H1 (cell line): ENCODE results near the gene VEZT. TPM values are rescaled to one million over a fixed set of nuclear protein-coding genes. Genes with fewer than 3 reads are reported as not detected.

ENCODE experiments used
- EZH2 ChIP-seq: fragments of 200-600 bp; sonication (generic); IDR thresholded peaks from 2 replicates; pipeline ENCODE4 v1.7.1; 2012; ENCODE audit warnings: low read depth, mild to moderate bottlenecking, moderate library complexity, low read length, inconsistent platforms; ENCODE audit not compliant: severe bottlenecking
- JUND ChIP-seq: IDR thresholded peaks from 2 replicates; pipeline ENCODE4 v1.6.1; 2011; ENCODE audit warnings: mild to moderate bottlenecking, improper control_type of control experiment, low read length
- ZNF274 ChIP-seq: IDR thresholded peaks from 2 replicates; pipeline ENCODE4 v1.7.0; 2012; ENCODE audit warnings: low read length, borderline replicate concordance; ENCODE audit errors: extremely low read depth
- polyA plus RNA-seq, 7 experiments: library from polyadenylated mRNA; depleted of rRNA in 3 of 7; stranded (reverse) in 5 of 7; unstranded in 2 of 7; fragments of >200 nt in 5 of 7; fragments of 200-250 nt in 2 of 7; gene quantifications; 1 replicate in 5 of 7; 2 replicates in 1 of 7; 4 replicates in 1 of 7; pipeline versions ENCODE4 v1.2.1 to v1.2.3, GENCODE V29; 2011 to 2013; ENCODE audit warnings: missing spikeins in 2 of 7, mixed read lengths in 2 of 7
- total RNA-seq: library from RNA; stranded (reverse); fragmentation: NEBNext Ultra II Directional; extraction: Animal tissue kit (Norgen Biotek cat#: 25700); gene quantifications from 2 replicates; pipeline ENCODE4 v1.2.1, GENCODE V29; 2021
- TF ChIP-seq, protein P1 (sequence below): fragments of 300-600 bp; sonication (generic); IDR thresholded peaks from 2 replicates; pipeline ENCODE4 v1.7.1; 2012; ENCODE audit warnings: low read length, moderate library complexity, mild to moderate bottlenecking, inconsistent platforms; ENCODE audit not compliant: insufficient replicate concordance
- TF ChIP-seq, protein P2 (sequence below): IDR thresholded peaks from 2 replicates; pipeline ENCODE4 v1.6.1; 2011; ENCODE audit warnings: low read depth, mild to moderate bottlenecking, low read length; ENCODE audit not compliant: insufficient read depth

The VEZT gene
- total and polyA plus RNA-seq, 2 of the 8 experiments (the other 6 are each of a cell fraction or from before 2014, with no cell fraction given), result 44.0 to 56.1 TPM

DNA sequence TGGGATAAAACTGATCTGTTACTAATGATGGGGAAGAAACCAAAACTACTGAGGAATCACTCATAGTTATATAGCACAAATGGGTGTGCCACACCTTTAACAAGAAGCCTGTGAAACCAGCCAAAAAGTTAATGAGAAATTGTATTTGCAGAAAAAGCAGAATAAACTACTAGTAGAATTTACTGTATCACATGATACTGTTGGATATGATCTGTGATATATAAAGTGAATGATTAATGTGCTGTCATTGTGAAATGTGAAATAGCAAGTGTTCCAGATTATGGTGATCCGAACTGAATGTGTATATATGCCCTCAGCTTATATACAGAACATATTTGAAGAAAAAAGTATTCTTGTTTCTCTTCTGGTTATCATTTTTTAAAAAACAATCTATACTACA is 30.5 kb downstream of the VEZT start (continued):
- TF ChIP-seq, protein P1, sequence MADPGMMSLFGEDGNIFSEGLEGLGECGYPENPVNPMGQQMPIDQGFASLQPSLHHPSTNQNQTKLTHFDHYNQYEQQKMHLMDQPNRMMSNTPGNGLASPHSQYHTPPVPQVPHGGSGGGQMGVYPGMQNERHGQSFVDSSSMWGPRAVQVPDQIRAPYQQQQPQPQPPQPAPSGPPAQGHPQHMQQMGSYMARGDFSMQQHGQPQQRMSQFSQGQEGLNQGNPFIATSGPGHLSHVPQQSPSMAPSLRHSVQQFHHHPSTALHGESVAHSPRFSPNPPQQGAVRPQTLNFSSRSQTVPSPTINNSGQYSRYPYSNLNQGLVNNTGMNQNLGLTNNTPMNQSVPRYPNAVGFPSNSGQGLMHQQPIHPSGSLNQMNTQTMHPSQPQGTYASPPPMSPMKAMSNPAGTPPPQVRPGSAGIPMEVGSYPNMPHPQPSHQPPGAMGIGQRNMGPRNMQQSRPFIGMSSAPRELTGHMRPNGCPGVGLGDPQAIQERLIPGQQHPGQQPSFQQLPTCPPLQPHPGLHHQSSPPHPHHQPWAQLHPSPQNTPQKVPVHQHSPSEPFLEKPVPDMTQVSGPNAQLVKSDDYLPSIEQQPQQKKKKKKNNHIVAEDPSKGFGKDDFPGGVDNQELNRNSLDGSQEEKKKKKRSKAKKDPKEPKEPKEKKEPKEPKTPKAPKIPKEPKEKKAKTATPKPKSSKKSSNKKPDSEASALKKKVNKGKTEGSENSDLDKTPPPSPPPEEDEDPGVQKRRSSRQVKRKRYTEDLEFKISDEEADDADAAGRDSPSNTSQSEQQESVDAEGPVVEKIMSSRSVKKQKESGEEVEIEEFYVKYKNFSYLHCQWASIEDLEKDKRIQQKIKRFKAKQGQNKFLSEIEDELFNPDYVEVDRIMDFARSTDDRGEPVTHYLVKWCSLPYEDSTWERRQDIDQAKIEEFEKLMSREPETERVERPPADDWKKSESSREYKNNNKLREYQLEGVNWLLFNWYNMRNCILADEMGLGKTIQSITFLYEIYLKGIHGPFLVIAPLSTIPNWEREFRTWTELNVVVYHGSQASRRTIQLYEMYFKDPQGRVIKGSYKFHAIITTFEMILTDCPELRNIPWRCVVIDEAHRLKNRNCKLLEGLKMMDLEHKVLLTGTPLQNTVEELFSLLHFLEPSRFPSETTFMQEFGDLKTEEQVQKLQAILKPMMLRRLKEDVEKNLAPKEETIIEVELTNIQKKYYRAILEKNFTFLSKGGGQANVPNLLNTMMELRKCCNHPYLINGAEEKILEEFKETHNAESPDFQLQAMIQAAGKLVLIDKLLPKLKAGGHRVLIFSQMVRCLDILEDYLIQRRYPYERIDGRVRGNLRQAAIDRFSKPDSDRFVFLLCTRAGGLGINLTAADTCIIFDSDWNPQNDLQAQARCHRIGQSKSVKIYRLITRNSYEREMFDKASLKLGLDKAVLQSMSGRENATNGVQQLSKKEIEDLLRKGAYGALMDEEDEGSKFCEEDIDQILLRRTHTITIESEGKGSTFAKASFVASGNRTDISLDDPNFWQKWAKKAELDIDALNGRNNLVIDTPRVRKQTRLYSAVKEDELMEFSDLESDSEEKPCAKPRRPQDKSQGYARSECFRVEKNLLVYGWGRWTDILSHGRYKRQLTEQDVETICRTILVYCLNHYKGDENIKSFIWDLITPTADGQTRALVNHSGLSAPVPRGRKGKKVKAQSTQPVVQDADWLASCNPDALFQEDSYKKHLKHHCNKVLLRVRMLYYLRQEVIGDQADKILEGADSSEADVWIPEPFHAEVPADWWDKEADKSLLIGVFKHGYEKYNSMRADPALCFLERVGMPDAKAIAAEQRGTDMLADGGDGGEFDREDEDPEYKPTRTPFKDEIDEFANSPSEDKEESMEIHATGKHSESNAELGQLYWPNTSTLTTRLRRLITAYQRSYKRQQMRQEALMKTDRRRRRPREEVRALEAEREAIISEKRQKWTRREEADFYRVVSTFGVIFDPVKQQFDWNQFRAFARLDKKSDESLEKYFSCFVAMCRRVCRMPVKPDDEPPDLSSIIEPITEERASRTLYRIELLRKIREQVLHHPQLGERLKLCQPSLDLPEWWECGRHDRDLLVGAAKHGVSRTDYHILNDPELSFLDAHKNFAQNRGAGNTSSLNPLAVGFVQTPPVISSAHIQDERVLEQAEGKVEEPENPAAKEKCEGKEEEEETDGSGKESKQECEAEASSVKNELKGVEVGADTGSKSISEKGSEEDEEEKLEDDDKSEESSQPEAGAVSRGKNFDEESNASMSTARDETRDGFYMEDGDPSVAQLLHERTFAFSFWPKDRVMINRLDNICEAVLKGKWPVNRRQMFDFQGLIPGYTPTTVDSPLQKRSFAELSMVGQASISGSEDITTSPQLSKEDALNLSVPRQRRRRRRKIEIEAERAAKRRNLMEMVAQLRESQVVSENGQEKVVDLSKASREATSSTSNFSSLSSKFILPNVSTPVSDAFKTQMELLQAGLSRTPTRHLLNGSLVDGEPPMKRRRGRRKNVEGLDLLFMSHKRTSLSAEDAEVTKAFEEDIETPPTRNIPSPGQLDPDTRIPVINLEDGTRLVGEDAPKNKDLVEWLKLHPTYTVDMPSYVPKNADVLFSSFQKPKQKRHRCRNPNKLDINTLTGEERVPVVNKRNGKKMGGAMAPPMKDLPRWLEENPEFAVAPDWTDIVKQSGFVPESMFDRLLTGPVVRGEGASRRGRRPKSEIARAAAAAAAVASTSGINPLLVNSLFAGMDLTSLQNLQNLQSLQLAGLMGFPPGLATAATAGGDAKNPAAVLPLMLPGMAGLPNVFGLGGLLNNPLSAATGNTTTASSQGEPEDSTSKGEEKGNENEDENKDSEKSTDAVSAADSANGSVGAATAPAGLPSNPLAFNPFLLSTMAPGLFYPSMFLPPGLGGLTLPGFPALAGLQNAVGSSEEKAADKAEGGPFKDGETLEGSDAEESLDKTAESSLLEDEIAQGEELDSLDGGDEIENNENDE, result no peak
- TF ChIP-seq JUND (no peak), ZNF274 (no peak), EZH2 (no peak)
- TF ChIP-seq, protein P2, sequence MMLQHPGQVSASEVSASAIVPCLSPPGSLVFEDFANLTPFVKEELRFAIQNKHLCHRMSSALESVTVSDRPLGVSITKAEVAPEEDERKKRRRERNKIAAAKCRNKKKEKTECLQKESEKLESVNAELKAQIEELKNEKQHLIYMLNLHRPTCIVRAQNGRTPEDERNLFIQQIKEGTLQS, result no peak
